Measurements from ENCODE around the gene CNTN6.

Gene CNTN6

GRCh38 chr3:1092771-1093170, at the start of gene CNTN6:
TSS of gene CNTN6 (plus strand) at chr3:1093024. CDS start at chr3:1148009, 54,985 bp downstream.
- DNase-seq (ENCODE audit: low read depth) = no peak

DNA sequence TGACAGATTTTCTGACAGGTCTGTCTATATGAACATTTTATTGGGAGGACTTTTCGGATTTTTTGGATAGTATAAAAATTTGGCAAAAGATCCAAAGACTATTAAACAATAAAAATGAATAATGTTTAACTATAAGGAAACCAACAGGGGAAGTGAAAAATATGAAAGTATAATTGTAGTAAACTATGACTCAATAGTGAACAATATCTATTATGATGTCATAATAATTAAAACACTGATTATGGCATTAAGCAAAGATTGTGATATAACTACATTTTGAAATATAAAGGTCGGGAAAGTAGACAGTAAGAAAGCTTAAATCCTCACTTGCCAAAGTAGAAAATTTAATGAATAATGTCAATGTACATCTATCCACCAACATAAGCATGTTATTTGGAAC, 44.3 kb upstream of the CNTN6 start:
- no peak for DNase-seq (ENCODE audit: low read depth)

GRCh38 chr3:1055870-1056269, 37.0 kb upstream of the CNTN6 start:
- DNase-seq (ENCODE audit: low read depth) = no peak

- no peak for DNase-seq (ENCODE audit: low read depth)
Observed at GRCh38 chr3:1056744-1057143, 36.1 kb upstream of the CNTN6 start.

- no peak for DNase-seq (ENCODE audit: low read depth)
Observed at GRCh38 chr3:1057436-1057835, 35.4 kb upstream of the CNTN6 start.

DNA sequence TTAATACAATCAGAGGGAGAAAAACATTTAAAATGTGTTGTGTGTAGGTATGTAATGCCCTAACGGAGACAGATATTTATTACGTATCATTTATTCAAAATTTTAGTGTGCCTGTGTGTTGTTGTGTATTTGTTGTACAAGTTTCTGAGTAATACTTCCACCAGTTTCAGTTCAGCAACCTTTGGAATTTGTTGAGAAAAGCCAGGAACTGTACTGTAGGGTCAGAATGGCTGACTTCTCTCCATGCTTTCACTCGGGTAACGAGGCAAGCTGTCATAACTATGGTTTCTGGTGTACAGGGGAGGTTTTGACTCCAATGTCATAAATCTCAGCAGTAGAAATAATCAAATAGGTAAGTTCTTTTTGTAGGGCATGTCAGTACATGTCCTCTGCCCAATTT, 23.8 kb upstream of the CNTN6 start:
- no peak for DNase-seq (ENCODE audit: low read depth)

GRCh38 chr3:1072041-1072440, 20.8 kb upstream of the CNTN6 start:
- DNase-seq (ENCODE audit: low read depth) = no peak

DNA sequence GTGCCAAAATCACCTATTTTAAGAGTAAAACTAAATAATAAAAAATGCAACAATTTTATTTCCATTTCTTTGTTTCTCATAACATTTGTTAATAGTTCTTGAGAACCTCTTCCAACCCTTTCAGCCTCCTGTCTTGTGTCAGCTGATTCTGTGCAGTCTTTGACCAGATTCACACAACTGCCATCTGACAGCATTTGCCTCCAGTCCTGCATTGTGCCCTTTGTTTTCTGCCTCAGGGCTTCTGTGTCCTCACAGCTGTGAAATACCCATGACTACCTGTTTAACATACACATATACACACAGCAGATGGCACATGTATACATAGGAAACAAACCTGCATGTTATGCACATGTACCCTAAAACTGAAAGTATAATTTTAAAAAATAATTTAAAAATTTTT, 13.2 kb upstream of the CNTN6 start:
- no peak for DNase-seq (ENCODE audit: low read depth)

DNA sequence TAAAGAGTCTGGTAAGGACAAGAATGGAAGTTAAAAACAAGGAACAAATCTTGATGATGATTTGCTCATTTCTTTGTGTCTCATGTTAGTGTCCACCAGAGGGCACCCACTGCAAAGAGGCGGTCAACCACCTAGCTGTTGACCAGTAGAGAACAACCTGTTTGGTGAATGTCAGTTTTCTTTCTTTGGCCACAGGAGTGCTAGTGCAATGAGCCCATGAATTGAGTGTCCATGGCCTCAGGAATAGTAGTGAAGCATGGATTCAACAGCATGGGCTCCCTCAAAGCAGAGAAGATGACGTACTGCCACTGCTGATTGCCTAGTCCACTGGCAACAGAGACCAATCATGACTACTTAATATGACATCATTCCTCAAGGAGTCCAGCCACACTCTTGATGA, 10.7 kb upstream of the CNTN6 start:
- no peak for DNase-seq (ENCODE audit: low read depth)

GRCh38 chr3:1087066-1087560, 5.7 kb upstream of the CNTN6 start:
- no peak for DNase-seq (ENCODE audit: low read depth)

GRCh38 chr3:1088503-1088902, 4.3 kb upstream of the CNTN6 start:
- DNase-seq (ENCODE audit: low read depth) = no peak

GRCh38 chr3:1091286-1091685, 1.5 kb upstream of the CNTN6 start:
- DNase-seq (ENCODE audit: low read depth) = no peak

DNA sequence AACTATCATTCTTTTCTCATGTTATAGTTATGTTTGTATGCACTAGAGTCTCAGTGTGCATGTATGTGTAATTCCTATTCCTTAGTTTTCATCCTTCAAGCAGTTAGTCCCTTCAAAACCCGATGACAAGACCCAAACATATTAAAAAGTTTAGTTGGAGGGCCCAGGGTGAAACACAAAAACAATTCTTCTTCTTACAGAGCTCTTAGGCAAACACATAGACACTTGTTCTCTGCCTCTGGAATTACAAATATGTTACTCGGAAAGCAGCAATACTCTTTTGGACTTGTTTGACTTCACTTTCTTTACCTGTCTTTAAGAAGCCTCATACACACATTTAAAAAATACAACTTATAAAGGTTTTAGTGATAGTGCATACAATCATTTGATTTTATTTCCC, 763 bp upstream of the CNTN6 start:
- no peak for DNase-seq (ENCODE audit: low read depth)

DNA sequence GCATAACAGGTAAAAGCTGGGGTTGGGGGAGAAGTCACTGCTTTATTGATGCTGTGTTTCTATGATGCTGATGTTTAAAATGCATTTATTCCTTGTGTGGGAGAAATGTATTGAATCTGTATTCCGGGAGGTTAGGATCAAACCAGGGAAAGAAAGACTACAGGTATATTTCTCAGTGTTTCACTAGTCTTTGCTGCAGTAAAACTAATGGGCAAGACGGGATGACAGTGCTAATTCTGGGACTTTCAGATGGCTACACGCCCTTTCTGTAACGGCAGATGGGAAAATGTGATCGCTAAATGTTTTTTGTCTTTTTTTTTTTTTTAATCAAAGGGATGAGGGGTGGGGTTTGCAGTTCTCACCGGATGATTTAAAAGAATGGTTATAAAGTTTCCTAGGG, 393 bp downstream of the CNTN6 start:
- no peak for DNase-seq (ENCODE audit: low read depth)

DNA sequence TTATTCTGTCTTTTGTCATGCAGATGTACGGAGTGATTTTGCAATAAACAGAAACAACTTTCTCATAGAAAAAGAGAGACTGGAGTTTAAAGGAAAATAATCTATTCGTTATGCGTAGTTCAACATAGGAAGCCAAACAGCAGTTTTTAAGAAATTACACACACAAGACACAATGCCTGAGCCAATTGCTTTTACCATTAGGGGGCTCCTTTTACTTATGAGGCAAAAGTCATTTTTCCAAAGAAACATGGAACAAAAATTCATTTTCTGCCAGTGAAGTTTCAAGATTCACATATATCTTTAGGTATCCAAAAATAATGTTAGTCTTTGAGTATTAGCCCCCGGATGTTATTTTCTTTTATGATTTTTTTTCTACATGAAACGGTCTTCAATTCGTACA, 10.7 kb downstream of the CNTN6 start:
- DNase-seq (ENCODE audit: low read depth) = no peak

- DNase-seq (ENCODE audit: low read depth) = no peak
Observed at GRCh38 chr3:1117843-1118473, 25.1 kb downstream of the CNTN6 start.

- no peak for DNase-seq (ENCODE audit: low read depth)
Observed at GRCh38 chr3:1131166-1131565, 38.3 kb downstream of the CNTN6 start.

DNA sequence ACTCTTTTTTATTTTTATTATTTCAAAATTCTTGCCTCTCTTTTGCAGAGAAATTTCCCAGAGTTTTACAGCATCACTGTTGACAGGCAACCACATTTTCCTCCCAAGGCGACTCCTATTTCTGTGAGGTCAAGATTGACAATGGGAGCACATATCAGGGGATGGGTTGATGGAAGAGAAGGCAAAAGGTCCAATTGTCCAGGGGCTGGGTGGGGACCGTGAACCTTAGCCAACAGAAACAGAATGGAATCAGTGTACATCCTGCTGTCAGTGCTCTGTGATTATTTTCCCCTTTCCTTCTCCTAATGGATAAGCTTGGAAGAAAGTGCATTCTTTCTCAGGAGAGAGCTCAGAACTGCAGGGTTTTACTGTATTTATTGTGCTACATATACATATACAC, 42.4 kb downstream of the CNTN6 start:
- DNase-seq (ENCODE audit: low read depth) = no peak

GRCh38 chr3:1138036-1138435, 45.2 kb downstream of the CNTN6 start:
- no peak for DNase-seq (ENCODE audit: low read depth)

GRCh38 chr3:1139071-1139470, 46.2 kb downstream of the CNTN6 start:
- DNase-seq (ENCODE audit: low read depth) = no peak

DNA sequence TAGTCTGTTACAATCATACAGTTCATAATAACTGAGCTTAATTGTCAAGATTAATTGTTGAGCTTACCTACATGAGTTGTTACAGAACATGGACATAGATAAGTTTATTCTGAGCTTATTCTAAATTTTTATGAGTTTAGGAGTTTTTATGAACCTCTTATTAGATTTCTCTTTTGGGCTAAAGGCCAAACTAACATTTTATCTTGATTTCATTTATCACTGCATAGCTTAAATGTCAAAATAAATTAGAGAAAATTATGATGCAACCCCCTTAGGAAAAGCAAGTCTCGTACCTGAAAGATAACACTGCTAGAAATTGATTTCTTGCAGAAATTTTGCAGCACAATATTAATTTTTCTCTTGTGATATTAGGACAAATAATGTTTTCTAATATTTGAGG, 54.5 kb downstream of the CNTN6 start:
- DNase-seq (ENCODE audit: low read depth) = no peak

DNA sequence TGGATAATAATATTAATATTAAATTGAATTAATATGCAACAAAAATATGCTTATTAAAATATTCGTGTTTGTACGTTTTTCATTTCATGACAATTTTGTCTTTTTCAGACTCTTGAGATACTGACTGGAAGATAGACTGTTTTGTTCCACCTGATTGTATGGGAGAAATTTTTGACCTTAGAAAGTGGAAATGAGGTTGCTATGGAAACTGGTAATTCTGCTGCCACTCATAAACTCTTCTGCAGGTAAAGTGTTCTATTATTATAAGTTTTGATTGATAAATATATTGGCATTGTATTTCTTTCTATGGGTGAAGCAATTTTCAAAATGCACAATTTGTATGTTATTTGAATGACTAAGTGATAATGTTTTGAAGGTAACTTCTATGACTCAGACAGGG, 55.0 kb downstream of the CNTN6 start:
- DNase-seq (ENCODE audit: low read depth) = no peak

DNA sequence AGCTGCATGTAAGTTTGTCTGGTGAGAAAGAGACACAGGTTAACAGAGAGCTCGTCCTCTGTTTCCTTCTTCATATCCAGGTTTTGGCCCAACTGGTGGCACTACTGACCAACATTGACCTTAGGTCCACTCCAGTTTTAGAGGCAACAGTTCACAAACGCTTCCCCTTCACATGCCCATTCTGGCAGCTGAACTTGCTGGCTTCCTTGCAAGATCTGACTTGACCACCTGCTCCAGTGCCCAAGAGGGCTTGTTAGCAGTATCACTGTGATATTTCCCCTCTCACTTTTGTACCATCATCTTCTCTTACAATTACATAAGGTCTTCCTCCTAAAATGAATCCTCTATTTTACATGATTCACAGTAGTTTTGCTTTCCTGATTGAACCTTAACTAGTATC, 71.3 kb downstream of the CNTN6 start:
- no peak for DNase-seq (ENCODE audit: low read depth)

DNA sequence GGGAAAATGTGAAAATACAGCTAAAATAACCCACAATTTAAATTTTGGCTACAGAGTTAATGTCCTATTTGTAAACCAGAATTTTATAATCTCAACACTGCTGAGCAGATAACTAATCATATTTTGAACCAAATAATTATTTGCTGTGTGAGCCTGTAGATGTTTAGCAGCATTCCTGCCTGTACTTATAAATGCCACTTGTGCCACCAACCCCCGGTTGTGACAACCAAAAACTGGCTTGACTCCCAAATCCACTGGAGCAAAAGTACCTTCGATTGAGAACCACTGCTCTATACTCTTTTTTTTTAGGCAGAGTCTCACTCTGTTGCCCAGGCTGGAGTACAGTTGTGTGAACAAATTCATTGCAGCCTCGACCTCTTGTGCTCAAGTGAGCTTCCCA, 78.5 kb downstream of the CNTN6 start:
- no peak for DNase-seq (ENCODE audit: low read depth)

DNA sequence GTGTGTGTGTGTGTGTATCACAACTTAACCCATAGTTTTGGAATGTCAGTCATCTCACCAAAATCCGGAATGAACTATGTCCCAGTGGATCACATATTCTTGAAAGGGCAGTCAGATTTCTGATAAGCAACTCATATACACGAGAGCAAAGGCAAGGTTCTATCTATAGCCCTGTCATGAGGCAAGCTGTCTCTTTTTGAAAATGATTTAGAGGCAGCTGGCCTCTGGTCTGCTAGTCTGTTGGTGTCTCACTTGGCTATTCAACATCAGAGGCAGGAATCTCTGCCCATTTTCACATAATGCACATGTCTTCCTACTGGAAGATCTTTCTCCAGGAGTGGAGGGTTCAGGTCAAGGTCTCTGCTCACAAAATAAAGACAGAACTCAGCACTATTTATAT, 79.8 kb downstream of the CNTN6 start:
- DNase-seq (ENCODE audit: low read depth) = no peak

Measured in stimulated activated CD4-positive, alpha-beta T cell treated with anti-CD3 and anti-CD28 coated beads, Interleukin-2, amount 100 ng/mL, for 4 hours (primary cell).